ENCODE measurements around the gene AIMP1. TPM values are rescaled to one million over a fixed set of nuclear protein-coding genes. Genes with fewer than 3 reads are reported as not detected.

Gene AIMP1
- total RNA-seq, 6 experiments from 2014 or later = 64.7 to 74.9 (median 70.8) TPM

GRCh38 chr4:106277140-106277675, 39.1 kb upstream of the AIMP1 start:
- no peak overlapping the region for H3K4me3 Mint-ChIP-seq
- no peaks in the 10 kb centered on the region for H3K27me3 Mint-ChIP-seq (ENCODE audit: insufficient read depth)
- no peak for DNase-seq
- H3K36me3 Mint-ChIP-seq (ENCODE audit: low read depth) = peaks cover 15% of the 10 kb centered on the region
- TF ChIP-seq, protein P1, sequence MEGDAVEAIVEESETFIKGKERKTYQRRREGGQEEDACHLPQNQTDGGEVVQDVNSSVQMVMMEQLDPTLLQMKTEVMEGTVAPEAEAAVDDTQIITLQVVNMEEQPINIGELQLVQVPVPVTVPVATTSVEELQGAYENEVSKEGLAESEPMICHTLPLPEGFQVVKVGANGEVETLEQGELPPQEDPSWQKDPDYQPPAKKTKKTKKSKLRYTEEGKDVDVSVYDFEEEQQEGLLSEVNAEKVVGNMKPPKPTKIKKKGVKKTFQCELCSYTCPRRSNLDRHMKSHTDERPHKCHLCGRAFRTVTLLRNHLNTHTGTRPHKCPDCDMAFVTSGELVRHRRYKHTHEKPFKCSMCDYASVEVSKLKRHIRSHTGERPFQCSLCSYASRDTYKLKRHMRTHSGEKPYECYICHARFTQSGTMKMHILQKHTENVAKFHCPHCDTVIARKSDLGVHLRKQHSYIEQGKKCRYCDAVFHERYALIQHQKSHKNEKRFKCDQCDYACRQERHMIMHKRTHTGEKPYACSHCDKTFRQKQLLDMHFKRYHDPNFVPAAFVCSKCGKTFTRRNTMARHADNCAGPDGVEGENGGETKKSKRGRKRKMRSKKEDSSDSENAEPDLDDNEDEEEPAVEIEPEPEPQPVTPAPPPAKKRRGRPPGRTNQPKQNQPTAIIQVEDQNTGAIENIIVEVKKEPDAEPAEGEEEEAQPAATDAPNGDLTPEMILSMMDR (IDR thresholded peaks at IDR 0.05) = no peak
- H3K9me3 Mint-ChIP-seq = no peaks in the 10 kb centered on the region
- H3K4me1 Mint-ChIP-seq (ENCODE audit: low read depth) = peaks cover 26% of the 10 kb centered on the region
- peak overlapping the region; percentile 25; the same call in 1 of the 2 replicates for H3K27ac Mint-ChIP-seq

- Mint-ChIP-seq H3K27me3 (ENCODE audit: insufficient read depth) (no peaks in the 10 kb centered on the region), H3K36me3 (ENCODE audit: low read depth) (peaks cover 14% of the 10 kb centered on the region), H3K27ac (no peak overlapping the region), H3K4me1 (ENCODE audit: low read depth) (peaks cover 16% of the 10 kb centered on the region), H3K9me3 (no peaks in the 10 kb centered on the region), H3K4me3 (no peak overlapping the region)
- DNase-seq = no peak
- TF ChIP-seq, protein P1 (IDR thresholded peaks at IDR 0.05) = no peak
These were observed 32.1 kb upstream of the AIMP1 start for GRCh38 chr4:106284227-106284626.

- H3K36me3 Mint-ChIP-seq (ENCODE audit: low read depth) = peaks cover 23% of the 10 kb centered on the region
- H3K9me3 Mint-ChIP-seq = no peaks in the 10 kb centered on the region
- peaks cover 24% of the 10 kb centered on the region for H3K4me1 Mint-ChIP-seq (ENCODE audit: low read depth)
- H3K4me3 Mint-ChIP-seq = no peak overlapping the region
- H3K27me3 Mint-ChIP-seq (ENCODE audit: insufficient read depth) = no peaks in the 10 kb centered on the region
- TF ChIP-seq, protein P1 (IDR thresholded peaks at IDR 0.05) = no peak
- no peak for DNase-seq
- peak overlapping the region; percentile 89 for H3K27ac Mint-ChIP-seq
These were observed 29.7 kb upstream of the AIMP1 start for GRCh38 chr4:106286611-106287010.

DNA sequence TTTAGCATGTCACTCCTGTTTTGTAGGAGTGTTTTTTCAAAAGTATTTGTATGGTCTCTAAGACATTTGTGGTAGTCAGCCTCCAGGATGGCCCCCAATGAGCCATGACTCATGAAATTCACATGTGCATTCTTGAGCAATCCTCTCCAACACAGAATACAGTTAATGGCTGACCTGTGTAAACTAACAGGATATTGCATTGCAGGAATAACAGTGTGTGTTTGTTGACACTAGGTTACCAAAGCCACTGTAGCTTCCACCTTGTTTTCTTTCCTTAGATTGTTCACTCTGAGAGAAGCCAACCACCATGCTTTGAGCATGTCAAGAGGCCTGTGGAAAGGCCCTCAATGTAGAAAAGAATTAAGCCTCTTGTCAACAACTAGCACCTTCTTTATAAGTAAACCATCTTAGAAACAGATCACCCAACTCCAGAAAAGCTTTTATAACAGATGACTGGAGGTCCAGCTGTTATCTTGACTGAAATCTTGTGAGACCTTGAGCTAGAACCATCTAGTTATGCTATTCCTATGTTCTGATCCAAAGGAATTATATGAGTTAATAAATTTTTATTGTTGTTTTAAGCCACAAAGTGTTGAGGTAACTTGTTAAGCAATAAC, 28.9 kb upstream of the AIMP1 start:
- Mint-ChIP-seq H3K4me1 (ENCODE audit: low read depth) (peaks cover 27% of the 10 kb centered on the region), H3K9me3 (no peaks in the 10 kb centered on the region), H3K36me3 (ENCODE audit: low read depth) (peaks cover 20% of the 10 kb centered on the region), H3K4me3 (no peak overlapping the region), H3K27ac (peak overlapping the region; percentile 89), H3K27me3 (ENCODE audit: insufficient read depth) (no peaks in the 10 kb centered on the region)
- TF ChIP-seq, protein P1 (IDR thresholded peaks at IDR 0.05) = no peak
- DNase-seq = peak; percentile 85

GRCh38 chr4:106289737-106290136, 26.6 kb upstream of the AIMP1 start:
- Mint-ChIP-seq H3K27ac (no peak overlapping the region), H3K36me3 (ENCODE audit: low read depth) (peaks cover 18% of the 10 kb centered on the region), H3K9me3 (no peaks in the 10 kb centered on the region), H3K4me3 (no peak overlapping the region), H3K27me3 (ENCODE audit: insufficient read depth) (no peaks in the 10 kb centered on the region), H3K4me1 (ENCODE audit: low read depth) (peaks cover 22% of the 10 kb centered on the region)
- DNase-seq = no peak
- TF ChIP-seq, protein P1 (IDR thresholded peaks at IDR 0.05) = no peak

Measured in HFFc6 (cell line).